Activated T-helper 2 cell treated with anti-CD3 and anti-CD28 coated beads, Interferon-gamma antibody, Interleukin-2, Interleukin-4, amounts not matched to agents 10 μg/mL and 5 μg/mL and 100 μg/mL, durations not matched to agents 14 hours and 24 hours and 36 hours (primary cell): ENCODE measurements around the gene OR1J2. TPM values are rescaled to one million over a fixed set of nuclear protein-coding genes. Genes with fewer than 3 reads are reported as not detected.

Experiments used
- total RNA-seq: library from RNA; stranded (reverse); gene quantifications from 2 replicates; pipeline ENCODE4 v1.2.3, GENCODE V29; 2022

OR1J2 gene
- total RNA-seq, 1 donor from 2014 or later: not detected

Other genes with a start within 250 kb of the OR1J2 start
- 19.4 and 21.9 TPM in 2 replicates for gene RBM18, start 246.0 kb upstream of the OR1J2 start, total RNA-seq
- 57.0 and 58.8 TPM in 2 replicates for gene MRRF, start 245.9 kb upstream of the OR1J2 start, total RNA-seq
- gene PTGS1, start 139.8 kb upstream of the OR1J2 start, total RNA-seq: 0.55 and 0.71 TPM in 2 replicates
- not detected in 2 replicates for gene OR1J1, start 32.9 kb upstream of the OR1J2 start, total RNA-seq
- gene OR1J4, start 8.3 kb downstream of the OR1J2 start, total RNA-seq: 0.21 TPM in 1 of 2 replicates, not detected in the other
- not detected in 2 replicates for gene OR1N1, start 16.5 kb downstream of the OR1J2 start, total RNA-seq
- gene OR1N2, start 42.3 kb downstream of the OR1J2 start, total RNA-seq: not detected in 2 replicates
- gene OR1L8, start 72.6 kb downstream of the OR1J2 start, total RNA-seq: 0.18 TPM in 1 of 2 replicates, not detected in the other
- not detected in 2 replicates for gene OR1Q1, start 103.9 kb downstream of the OR1J2 start, total RNA-seq
- not detected in 2 replicates for gene OR1B1, start 146.8 kb downstream of the OR1J2 start, total RNA-seq
- gene OR1L1, start 150.9 kb downstream of the OR1J2 start, total RNA-seq: not detected in 2 replicates
- gene OR1L3, start 164.3 kb downstream of the OR1J2 start, total RNA-seq: not detected in 2 replicates
- not detected in 2 replicates for gene OR1L4, start 213.2 kb downstream of the OR1J2 start, total RNA-seq
- gene OR1L6, start 231.5 kb downstream of the OR1J2 start, total RNA-seq: not detected in 2 replicates